Measurements from ENCODE around the gene VPS51. TPM values are rescaled to one million over a fixed set of nuclear protein-coding genes. Genes with fewer than 3 reads are reported as not detected.

VPS51 gene
- total and polyA plus RNA-seq, 9 of the 15 experiments (the other 6 are each of a cell fraction or from before 2014, with no cell fraction given), result 1.8 to 143 (median 46.8) TPM

- TF ChIP-seq HMG20B (CRISPR knock-in tag; IDR thresholded peaks at IDR 0.05) (no peak), L3MBTL2 (IDR thresholded peaks at IDR 0.05) (no peak), SMAD4 (CRISPR knock-in tag; conservative IDR thresholded peaks at IDR 0.05) (peak; percentile 32), ZNF217 (CRISPR knock-in tag; IDR thresholded peaks at IDR 0.05) (no peak), DEAF1 (CRISPR knock-in tag; IDR thresholded peaks at IDR 0.05) (no peak), MXI1 (IDR thresholded peaks at IDR 0.05; ENCODE audit: low read depth, low read length) (no peak), IRF2 (CRISPR knock-in tag; IDR thresholded peaks at IDR 0.05) (no peak), PHF8 (IDR thresholded peaks at IDR 0.05; ENCODE audit: borderline replicate concordance, low read length) (peak; percentile 56; the same call in 1 of the 2 replicates), FOXM1 (IDR thresholded peaks at IDR 0.05; ENCODE audit: low read depth) (no peak), FOXM1 (CRISPR knock-in tag; IDR thresholded peaks at IDR 0.05; ENCODE audit: low read depth) (no peak), KLF13 (tag; IDR thresholded peaks at IDR 0.05; ENCODE audit: borderline replicate concordance, low read depth) (no peak)
- TF ChIP-seq, protein P1, sequence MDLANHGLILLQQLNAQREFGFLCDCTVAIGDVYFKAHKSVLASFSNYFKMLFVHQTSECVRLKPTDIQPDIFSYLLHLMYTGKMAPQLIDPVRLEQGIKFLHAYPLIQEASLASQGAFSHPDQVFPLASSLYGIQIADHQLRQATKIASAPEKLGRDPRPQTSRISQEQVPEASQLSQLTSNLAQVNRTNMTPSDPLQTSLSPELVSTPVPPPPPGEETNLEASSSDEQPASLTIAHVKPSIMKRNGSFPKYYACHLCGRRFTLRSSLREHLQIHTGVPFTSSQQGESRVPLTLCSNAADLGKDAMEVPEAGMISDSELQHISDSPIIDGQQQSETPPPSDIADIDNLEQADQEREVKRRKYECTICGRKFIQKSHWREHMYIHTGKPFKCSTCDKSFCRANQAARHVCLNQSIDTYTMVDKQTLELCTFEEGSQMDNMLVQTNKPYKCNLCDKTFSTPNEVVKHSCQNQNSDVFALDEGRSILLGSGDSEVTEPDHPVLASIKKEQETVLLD (IDR thresholded peaks at IDR 0.05), result no peak
- TF ChIP-seq, protein P2, sequence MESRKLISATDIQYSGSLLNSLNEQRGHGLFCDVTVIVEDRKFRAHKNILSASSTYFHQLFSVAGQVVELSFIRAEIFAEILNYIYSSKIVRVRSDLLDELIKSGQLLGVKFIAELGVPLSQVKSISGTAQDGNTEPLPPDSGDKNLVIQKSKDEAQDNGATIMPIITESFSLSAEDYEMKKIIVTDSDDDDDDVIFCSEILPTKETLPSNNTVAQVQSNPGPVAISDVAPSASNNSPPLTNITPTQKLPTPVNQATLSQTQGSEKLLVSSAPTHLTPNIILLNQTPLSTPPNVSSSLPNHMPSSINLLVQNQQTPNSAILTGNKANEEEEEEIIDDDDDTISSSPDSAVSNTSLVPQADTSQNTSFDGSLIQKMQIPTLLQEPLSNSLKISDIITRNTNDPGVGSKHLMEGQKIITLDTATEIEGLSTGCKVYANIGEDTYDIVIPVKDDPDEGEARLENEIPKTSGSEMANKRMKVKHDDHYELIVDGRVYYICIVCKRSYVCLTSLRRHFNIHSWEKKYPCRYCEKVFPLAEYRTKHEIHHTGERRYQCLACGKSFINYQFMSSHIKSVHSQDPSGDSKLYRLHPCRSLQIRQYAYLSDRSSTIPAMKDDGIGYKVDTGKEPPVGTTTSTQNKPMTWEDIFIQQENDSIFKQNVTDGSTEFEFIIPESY (CRISPR knock-in tag; IDR thresholded peaks at IDR 0.05), result no peak
Observed at GRCh38 chr11:65111744-65112545, 15.9 kb downstream of the VPS51 start, which contains the start of gene TM7SF2 (continued).

Data from K562 (cell line).